GM13977 (cell line): ENCODE results near the gene SLC6A15.

Source experiments
- DNase-seq: peaks from one replicate; pipeline ENCODE4 v3.0.0; 2012; ENCODE audit warnings: low spot score
- CTCF ChIP-seq: IDR thresholded peaks from 2 replicates; pipeline ENCODE4 v1.5.1; 2012; ENCODE audit warnings: mild to moderate bottlenecking, control low read depth; ENCODE audit not compliant: insufficient read depth; ENCODE audit errors: extremely low read depth, missing control alignments
- in situ Hi-C: fragments of 300-500 bp; cut with MboI; formaldehyde crosslinking; loops from one replicate; pipeline ENCODE4 v1.12.0; 2022; ENCODE audit warnings: low sequenced_read_pairs, low pct_unique_long_range_greater_than_20kb, mixed read lengths, inconsistent platforms; ENCODE audit not compliant: unreplicated experiment

The SLC6A15 gene

GRCh38 chr12:84840356-84840755 is 72.2 kb downstream of the SLC6A15 start:
- in situ Hi-C loops, result no loop called here
- TF ChIP-seq CTCF, result no peak
- no peak for DNase-seq

- no peak for TF ChIP-seq CTCF
- in situ Hi-C loops, result no loop called here
- no peak for DNase-seq
These were observed 85.7 kb downstream of the SLC6A15 start for GRCh38 chr12:84826925-84827324.

- no peak for DNase-seq
- no peak for TF ChIP-seq CTCF
- in situ Hi-C loops, result no loop called here
These were observed 87.5 kb downstream of the SLC6A15 start for GRCh38 chr12:84825149-84825548.

GRCh38 chr12:84822525-84822924 is 90.1 kb downstream of the SLC6A15 start:
- DNase-seq, result no peak
- TF ChIP-seq CTCF, result no peak
- in situ Hi-C loops, result no loop called here

DNA sequence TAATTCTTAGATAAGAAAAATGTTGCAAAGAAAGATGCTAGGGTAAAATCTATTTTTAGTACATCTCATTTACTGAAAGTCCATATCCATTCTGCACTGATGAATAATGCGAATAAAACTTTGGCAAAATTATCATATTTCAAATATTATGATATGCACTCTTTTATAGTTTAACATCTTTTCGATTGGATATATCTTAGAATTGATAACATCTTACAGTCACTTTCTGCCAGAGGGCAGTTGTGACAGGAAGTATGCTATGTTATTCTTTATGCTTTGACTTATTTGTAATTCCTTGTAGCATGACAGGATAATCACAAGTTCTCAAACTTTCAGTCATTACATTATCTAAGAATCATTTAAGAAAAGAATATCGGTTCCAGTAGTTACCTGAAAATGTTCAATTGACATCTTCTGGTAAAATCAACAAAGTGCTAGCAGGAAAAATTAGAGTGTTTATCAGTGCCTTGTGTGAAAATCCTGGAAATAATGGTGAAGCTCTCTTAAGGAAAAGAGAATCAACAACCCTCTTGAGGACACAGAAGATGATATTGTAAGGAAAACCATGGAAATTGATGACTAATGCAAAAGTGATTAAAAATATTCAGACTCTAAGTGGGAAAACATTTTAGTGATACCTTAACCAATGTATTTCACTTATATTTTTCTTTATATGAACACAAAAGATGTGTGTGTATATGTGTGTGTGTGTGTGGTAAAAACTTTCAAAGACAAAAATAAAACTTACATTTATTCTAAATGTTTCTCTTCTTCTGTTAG is 95.5 kb downstream of the SLC6A15 start:
- in situ Hi-C loops, result no loop called here
- TF ChIP-seq CTCF, result no peak
- no peak for DNase-seq

DNA sequence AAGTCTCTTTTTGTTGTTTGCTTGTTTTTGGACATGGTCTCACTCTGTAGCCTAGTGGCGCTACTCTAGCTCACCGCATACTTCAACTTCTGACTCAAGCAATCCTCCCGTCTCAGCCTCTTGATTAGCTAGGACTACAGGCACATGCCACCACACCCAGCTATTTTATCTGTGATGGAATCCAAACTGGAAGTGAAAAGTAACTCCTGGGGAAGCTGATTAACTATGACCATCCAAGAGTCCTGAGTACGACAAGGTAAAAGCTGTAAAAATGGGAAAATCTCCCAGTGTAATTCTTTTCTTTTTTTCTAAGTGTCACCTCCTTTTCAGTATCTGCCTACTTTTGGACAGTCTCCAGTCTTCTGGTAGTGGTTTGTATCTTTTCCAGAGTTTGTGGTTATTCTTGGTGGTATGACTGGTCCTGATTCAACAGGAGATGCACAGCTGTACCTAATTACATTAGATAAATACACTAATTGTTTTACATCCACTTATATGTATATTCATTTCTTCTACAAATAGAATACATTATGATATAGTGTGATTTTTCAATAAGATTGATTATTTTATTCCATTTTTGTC is 97.8 kb downstream of the SLC6A15 start:
- no peak for DNase-seq
- TF ChIP-seq CTCF, result no peak
- in situ Hi-C loops, result no loop called here
